Stimulated activated CD8-positive, alpha-beta memory T cell treated with anti-CD3 and anti-CD28 coated beads, Interleukin-2, amount 100 ng/mL, for 48 hours (primary cell): ENCODE measurements around the gene OLFM1.
"Not testable (repeated sequence)": the region's sequence is repeated elsewhere in the genome, so short reads cannot be mapped to it uniquely, and the experiment has no call there.

Experiments used
- DNase-seq, 2 donors: peaks; one replicate each; pipeline ENCODE4 v3.0.0-alpha.2; 2020; ENCODE audit warnings: low read depth in 2 of 2

OLFM1 gene

DNA sequence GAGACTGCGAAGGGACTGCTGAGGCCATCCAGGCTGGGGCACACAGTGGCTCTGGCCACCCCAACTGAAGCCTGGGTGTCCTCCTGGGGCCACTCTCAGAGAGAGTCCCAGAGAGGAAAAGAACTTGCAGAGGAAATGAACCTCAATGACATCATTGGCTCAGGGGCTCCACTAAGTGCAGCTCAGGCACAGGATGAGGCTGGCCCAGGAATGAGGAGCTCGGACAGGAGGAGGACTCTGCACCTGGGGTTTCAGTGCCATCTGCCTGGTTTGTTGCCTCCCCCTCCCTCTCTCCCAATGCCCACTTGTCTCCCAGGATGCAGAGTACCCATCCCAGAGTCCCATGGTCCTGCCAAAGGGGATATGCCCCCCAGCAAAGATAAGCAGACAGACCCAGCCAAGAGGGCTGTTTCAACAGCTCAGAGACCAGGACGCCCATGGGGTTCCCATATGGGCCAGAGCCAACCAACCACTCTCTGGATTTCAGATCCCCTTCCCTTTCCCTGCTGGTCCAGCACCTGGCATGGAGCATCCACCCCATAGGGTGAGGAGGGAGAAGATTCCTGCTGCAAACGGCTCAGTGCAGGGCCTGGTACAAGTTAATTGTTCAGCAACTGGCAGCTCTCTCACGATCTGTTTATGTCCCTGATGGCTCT is 26.9 kb upstream of the OLFM1 start:
- no peak for DNase-seq

DNA sequence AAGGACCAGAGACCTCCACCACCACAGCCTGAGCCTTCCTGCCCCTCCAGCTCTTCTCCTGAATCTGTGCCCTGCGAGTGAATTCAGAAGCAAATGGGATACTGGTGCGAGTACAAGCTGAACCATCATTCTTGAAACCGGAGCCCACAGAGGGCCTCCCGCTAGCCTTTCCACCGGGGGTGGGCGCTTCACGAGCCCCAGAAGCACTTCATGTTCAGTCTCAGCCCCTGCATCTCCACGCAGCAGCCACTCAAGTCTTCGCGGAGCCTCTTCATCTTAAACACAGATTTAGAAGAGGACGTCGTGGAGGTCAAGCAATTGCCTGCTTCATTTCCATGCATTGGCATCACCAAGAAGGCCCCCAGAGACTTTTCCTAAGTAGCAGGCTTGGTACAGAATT is 26.0 kb upstream of the OLFM1 start:
- no peak for DNase-seq

DNA sequence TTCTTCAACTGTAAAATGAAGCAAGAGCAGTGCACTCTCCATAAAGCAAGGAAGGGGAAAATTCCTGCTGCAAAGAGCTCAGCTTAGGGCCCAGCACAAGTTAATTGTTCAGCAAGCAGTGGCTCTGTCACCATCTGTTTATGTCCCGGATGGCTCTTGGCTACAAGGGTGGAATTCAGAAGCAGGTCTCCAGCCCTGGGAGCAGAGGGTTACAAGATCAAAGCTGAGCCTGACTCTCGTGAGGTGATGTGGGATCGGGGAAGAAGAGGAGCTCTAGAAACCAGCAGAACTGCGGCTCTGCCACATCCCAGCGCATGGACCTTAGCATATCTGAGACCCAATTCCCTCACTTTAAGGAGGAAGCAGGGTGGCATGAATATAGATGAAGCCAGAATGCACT is 25.2 kb upstream of the OLFM1 start:
- no peak for DNase-seq

DNA sequence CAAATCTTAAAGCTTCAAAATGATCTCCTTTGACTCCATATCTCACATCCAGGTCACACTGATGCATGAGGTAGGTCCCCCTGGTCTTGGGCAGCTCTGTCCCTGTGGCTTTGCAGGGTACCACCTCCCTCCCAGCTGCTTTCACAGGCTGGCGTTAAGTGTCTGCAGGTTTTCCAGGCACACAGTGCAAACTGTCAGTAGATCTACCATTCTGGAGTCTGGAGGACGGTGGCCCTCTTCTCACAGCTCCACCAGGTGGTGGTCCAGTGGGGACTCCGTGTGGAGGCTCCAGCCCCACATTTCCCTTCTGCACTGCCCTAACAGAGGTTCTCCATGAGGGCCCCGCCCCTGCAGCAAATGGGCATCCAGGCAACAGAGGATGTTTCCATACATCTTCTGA is 24.0 kb upstream of the OLFM1 start:
- DNase-seq: not testable (repeated sequence)

DNA sequence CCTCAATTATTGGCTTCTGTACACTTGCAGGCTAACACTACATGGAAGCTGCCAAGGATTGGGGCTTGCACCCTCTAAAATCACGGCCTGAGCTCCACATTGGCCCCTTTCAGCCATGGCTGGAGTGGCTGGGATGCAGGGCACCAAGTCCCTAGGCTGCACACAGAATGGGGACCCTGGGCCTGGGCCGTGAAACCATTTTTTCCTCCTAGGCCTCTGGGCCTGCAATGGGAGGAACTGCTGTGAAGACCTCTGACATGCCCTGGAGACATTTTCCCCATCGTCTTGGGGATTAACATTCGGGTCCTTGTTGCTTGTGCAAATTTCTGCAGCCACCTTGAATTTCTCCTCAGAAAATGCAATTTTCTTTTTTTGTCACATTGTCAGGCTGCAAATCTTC is 23.6 kb upstream of the OLFM1 start:
- DNase-seq: not testable (repeated sequence)

DNA sequence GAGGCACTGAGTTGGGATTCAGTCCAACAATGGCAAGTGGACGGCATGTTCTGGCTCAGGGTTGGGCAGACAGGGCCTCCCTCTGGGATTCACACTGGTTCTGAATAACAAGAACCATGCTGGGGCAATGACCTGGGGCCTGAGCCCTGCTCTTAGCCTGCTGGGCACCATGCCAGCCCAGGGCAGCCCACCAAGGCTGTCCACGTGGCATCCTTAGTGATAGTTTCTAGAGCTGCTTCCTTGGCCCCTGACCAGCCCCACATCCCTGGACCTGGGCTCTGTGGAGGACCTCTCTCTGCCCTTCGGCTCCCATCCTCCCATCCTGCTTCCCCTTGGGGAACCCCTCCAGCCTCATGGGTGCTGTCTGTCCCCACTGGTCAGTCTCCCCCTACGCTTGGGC is 22.3 kb upstream of the OLFM1 start:
- no peak for DNase-seq

DNA sequence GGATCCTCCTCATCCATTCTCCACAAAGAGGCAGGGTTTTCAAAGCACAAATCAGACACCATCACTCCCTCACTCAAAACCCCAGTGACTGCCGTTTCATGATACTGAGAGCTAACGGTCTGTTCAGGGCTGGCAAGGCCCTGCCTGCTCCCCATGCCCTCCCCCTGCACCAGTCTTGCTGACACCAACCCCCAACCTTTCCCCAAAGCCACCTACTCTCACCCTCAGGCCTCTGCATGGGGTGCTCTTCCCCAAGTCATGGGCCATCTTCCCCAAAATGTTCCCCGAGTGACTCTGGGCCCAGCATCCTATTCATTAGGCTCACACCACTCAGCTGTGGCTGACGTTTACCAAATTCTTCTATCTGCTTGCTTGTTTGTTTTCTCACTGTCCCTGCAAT is 21.7 kb upstream of the OLFM1 start:
- no peak for DNase-seq

DNA sequence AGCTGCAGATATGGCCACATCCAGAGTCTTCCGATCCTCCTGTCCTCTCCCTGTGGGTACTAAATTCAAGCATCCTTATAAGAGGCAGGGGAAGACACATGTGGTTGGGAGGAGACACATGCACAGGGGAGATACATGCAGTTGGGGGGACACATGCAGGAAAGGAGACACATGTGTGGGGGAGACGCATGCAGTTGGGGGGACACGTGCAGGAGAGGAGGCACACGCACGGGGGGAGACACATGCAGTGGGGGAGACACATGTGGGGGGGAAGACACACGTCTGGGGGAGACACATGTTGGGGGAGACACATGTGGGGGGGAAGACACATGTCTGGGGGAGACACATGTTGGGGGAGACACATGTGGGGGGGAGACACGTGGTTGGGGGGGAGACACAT is 21.2 kb upstream of the OLFM1 start:
- DNase-seq: no peak

DNA sequence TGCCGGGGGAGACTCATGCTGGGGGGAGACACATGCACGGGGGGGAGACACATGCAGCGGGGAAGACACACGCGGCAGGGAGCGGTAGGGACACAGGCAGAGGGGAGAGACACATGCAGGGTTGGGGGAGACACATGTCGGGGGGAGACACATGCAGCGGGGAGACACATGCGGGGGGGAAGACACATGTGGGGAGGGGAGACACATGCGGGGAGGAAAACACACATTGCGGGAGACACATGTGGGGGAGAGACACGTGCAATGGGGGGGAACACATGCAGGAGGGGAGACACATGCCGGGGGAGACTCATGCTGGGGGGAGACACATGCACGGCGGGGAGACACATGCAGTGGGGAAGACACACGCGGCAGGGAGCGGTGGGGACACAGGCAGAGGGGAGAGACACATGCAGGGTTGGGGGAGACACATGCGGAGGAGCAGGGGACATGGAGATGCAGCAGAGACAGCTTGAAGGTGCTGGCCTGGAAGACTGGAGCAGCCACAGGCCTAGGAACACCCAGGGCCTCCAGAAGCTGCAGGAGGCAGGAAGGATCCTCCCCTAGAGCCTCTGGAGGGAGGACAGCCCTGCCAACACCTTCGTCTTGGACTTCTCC is 20.3 kb upstream of the OLFM1 start:
- DNase-seq: no peak

DNA sequence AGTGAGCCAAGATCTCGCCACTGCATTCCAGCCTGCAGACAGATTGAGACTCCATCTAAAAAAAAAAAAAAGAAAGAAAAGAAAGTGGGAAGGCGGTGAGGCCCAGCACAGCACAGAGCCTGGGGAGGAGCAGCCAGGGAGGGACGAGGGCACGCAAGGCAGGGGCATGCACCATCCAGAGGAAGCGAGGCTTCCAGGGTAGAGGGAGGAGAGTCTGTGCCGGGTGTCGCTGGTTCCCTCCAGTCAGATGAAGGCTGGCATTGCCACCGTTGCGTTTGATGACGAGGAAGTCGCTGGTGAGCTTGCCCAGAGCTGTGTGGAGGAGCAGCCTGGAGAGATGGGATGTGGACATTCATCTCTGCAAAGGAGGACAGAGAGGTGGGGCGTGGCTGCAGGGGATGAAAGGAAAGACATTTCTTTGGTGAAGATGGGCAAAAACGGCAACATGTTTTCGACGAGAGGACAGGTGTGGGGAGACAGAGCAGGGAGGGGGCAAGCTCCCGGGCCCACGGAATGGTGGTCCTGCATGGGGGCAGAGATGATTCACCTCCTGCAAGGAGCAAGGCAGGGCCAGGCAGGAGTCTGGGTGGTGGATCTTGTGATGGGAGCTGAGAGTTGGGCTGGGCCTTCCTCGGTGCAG is 18.6 kb upstream of the OLFM1 start:
- DNase-seq: no peak

DNA sequence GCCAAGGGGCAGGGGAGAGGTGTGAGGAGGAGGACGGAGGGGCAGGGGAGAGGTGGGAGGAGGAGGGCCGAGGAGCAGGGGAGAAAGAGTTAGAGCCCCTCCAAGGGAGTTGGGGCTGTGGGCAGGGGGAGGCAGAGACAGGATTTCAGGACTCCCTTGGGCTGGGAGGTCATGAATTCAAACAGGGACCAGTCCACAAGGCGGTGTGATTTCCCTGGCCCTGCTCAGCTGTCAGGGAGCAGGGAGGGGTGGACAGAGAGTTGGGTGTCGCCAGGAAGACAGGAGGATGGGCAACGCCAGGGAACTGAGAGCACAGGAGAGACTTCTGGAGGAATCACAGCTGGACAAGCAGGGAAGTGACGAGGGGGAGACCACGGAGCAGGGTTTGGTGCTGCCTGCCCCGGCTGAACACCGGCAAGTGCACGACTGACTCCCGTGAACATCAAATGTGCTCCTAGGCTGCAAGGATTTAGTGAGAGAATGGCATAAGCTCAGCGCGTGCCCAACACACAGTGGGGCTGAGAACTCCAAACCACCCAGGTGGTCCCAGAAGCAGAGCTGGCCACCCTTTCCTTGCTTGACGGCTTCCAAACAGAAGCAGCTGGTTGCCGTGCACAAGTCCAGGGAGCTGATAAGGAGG is 17.8 kb upstream of the OLFM1 start:
- no peak for DNase-seq

DNA sequence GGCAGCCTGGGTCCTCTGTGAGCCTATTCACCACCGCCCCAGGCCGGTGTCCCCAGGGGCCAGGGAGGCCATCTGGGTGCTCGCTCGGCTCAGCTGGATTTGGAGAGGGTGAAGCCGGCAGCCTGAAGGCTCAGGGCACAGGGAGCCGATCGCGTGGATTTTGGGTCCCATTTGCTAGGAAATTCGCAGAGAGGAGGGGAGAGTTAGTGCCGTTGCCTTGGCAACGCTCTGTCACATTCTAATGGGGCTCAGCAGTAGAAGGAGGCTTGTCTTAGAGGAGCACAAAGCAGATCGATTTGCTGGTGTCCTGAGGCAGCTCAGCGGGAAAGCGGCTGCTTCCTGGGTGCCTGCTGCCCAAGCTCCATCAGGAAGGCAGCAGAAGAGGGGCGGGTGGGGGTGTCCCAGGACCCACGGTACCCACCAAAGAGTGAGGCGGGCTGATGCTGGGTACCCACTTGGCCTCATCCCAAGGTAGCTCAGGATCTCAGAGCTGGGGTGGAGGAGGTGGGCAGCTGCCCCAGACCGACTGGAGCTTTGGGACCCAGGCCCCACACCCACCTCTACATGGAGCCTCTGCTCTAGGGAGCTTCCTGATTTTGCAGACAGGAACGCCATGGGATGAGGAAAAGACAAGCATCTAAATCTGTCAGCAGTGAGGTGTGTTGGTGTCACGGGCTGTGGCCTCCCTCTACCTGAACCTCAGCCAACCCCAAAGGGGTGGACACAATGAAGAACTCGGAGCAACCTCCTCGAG is 17.1 kb upstream of the OLFM1 start:
- DNase-seq: no peak

DNA sequence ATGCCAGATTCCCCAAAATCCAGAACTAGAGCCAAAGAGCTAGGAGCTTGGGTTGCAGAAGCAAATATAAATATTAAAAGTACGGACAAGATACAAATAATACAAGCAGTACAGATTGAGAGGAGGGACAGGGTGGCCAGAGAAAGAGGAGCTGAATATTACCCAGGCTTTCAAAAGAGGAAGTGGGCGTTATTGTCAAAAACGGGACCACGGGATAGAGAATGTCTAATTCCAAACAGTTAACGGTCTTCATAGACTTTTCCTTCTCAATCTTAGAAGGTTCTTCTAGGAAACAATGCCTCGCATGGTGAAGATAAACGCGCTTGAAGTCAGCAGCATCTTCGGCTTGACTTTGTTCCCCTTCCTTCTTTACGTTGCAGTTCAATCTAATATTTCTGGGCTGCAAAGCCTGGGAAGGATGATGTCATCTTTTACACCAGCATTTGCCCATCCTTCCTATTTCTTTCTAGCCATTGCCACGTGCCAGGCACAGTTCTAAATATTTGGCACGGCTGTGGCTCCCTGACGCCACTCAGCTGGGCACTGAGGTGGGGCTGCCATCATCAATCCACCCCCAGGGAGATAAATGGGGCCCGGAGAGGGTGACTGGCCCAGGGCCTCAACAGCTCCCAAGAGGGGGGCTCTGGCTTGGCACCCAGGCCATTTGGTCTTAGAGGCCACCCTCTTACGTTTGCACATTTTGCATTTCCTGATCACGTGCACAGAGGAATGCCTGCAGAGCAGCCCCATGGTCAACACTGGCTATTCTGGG is 16.3 kb upstream of the OLFM1 start:
- DNase-seq: no peak

DNA sequence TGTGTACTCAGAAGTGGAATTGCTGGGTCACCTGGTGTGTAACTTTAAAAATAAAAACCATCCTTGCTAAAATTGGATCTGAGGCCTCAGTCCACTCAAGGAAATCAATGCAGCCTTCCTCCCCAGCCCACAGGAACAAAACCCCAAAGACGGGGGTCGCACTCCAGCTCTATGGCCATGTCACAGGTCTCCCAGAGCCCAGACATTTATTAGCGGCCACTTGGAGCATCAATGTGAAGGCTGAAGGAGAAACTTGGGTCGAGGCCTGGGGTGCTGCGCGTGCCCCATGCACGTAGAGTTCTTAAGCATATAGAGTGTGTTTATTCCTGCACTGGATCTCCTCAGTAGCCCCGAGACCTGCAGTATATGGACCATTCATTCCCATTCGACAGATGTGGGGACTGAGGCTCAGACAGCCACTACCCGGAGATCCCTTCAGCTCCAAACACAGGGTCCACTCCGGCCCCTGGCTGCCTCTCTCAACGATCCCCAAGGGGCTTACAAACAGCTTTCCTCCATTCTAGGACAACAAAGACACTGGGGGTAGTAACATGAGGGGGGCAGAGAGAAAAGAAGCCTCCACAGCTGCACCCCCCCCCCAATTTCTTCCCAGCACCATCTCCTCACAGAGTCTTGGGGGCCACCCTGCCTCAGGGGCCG is 14.3 kb upstream of the OLFM1 start:
- DNase-seq: no peak

DNA sequence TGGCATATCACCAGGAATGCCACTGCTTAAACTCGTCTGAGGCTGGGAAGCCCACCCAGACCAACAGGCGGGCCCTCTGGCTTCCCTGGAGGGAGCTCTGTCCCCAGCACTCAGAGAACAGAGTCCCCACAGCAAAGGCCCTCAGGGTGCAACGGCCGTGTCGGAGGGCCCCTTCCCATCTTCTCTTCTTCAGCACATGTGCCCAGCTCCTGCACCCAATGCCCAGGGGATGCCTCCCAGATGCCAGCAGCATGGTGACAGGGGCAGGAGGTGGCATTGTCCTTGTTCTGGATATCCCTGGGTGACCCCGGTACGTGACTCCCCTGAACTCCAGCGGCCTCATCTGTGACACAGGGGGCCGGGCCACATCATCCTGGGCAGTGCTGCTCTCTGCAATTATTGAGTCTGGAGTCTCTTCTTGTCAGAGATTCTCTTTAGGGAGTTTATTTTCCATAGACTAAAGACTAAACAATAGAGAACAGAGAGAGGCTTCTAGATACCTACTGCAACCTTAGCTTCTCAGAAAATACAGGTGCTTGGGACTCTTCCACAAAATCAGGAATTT is 13.6 kb upstream of the OLFM1 start:
- DNase-seq: no peak

DNA sequence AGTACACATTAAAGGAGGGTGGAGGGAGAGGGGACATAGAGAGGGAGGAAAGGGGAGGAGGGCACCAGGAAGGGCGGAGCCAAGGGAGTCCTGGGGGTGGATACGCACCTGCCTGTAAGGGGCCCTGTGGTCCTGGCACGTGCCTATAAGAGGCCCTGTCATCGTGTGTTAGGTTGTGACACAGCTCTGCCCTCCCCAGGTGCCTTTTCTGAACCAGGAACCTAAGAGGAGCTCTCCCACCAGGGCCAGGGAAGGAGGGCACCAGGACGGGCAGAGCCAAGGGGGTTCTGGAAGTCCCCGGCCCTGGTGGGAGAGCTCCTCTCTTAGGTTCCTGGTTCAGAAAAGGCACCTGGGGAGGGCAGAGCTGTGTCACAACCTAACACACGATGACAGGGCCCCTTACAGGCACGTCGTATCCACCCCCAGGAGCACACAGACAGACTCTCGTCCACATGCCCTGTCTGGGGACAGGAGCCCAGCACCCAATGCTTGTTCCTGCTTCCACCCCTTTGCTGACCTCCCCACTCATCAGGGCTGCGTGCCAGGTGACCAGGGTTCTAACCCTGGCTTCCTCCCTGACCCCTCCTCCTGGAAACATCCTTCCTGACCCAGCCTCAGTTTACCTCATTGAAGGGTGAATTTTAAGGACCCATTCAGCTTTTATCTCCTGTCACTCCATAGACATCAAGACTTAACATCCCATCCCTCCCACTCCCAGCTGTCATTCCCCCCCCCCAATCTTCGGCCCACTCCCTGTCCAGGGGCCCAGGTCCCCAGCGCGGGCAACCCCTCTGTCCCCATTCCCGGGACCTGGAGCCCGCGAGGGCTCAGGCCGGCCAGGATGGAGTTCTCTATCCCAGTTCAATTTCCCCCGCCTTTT is 12.9 kb upstream of the OLFM1 start:
- no peak for DNase-seq

DNA sequence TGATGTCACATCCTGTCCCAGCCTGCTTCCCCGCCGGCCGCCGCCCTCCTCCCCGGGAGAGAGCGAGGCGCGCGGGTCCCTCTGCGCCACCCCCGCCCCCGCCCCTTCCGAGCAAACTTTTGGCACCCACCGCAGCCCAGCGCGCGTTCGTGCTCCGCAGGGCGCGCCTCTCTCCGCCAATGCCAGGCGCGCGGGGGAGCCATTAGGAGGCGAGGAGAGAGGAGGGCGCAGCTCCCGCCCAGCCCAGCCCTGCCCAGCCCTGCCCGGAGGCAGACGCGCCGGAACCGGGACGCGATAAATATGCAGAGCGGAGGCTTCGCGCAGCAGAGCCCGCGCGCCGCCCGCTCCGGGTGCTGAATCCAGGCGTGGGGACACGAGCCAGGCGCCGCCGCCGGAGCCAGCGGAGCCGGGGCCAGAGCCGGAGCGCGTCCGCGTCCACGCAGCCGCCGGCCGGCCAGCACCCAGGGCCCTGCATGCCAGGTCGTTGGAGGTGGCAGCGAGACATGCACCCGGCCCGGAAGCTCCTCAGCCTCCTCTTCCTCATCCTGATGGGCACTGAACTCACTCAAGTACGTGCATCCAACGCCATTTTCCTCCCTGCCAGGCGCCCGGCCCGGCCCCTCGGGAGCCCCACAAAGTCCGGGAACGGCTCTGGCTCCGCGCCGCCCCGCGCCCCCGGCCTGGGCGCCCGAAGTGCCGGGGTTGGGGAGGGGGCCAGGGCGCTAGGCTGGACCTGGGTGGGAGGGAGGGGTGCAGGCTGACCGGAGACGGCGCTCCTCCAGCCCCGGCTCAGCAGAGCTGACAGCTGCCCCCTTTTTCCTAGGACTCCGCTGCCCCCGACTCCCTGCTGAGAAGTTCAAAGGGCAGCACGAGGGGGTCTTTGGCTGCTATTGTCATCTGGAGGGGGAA is 12.0 kb upstream of the OLFM1 start:
- DNase-seq: no peak

DNA sequence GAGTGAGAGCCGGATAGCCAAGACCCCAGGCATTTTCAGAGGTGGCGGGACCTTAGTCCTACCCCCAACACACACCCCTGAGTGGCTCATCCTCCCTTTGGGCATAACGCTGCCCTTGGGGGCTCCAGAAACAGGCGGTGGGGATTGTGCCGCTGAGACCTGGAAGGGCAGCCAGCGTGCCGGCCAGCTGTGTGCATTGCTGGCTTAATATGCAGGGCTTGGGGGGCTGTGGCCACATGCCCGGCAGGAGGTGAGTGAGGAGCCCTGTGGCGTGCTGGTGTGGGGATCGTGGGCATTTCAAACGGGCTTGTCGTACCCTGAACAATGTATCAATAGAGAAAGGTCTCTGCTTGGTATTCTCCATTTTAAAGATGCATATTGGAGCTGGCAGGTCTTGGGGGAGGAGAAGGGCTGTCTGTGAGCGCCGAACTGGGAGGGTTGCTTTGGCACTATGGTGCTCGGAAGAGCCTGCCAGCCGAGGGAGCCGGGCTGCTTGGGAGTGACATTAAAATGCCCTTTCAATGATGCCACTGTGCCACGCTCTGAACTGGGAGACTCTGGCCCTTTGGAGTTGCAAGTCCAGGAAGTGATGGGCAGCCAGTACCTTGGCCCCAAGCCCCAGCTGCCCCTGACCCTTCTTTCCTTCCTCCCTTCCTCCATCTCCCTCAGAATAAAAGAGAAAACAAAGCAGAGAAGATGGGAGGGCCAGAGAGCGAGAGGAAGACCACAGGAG is 11.2 kb upstream of the OLFM1 start:
- DNase-seq: no peak
